ENCODE results near the gene FHAD1.

DNA sequence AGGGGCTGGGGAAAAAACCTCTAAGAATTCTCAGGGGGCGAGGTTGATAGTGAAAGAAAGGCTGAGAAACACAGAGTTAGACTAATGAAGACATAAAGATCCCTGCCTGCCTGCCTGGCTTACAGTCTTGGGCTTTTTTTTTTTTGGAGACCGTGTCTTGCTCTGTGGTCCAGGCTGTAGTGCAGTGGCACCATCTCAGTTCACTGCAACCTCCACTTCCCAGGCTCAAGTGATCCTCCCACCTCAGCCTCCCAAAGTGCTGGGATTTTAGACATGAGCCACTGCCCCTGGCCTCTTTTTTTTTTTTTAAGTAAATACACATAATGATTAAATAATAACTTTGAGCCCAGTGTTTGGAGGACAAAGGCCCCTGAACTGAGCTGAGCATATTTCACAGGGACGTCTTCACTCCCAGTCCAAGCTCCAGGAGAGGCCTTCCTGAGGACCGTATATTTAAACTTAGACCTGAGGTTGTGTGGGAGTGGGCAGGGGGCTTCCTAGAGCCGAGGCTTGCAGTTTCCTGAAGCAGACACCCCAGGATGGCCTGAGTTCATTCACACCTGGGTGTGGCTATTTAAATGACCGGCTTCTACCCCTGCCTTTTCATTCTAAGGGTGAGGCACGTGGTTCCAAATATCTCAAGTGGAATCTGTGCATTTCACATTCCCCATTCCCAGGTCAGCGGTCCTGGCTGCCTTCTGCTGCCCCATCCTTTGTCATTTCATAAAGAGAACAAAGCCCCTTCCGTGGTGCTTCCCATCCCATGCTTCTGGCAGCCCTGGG is 146.6 kb downstream of the FHAD1 start:
- TF ChIP-seq, protein P1, sequence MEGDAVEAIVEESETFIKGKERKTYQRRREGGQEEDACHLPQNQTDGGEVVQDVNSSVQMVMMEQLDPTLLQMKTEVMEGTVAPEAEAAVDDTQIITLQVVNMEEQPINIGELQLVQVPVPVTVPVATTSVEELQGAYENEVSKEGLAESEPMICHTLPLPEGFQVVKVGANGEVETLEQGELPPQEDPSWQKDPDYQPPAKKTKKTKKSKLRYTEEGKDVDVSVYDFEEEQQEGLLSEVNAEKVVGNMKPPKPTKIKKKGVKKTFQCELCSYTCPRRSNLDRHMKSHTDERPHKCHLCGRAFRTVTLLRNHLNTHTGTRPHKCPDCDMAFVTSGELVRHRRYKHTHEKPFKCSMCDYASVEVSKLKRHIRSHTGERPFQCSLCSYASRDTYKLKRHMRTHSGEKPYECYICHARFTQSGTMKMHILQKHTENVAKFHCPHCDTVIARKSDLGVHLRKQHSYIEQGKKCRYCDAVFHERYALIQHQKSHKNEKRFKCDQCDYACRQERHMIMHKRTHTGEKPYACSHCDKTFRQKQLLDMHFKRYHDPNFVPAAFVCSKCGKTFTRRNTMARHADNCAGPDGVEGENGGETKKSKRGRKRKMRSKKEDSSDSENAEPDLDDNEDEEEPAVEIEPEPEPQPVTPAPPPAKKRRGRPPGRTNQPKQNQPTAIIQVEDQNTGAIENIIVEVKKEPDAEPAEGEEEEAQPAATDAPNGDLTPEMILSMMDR (IDR thresholded peaks at IDR 0.05 in 4 of 5, conservative IDR thresholded peaks at IDR 0.05 in 1 of 5) = no peak
- TF ChIP-seq POLR2A (IDR thresholded peaks at IDR 0.05) = no peak
